Testis (tissue), 2 donors: Measurements from ENCODE around the gene VWA7.

Source experiments
- CTCF ChIP-seq, 3 experiments: fragments of 450-650 bp in 2 of 3; fragments of 200-600 bp in 1 of 3; sonication (generic) in 1 of 3; IDR thresholded peaks; one replicate each; pipeline ENCODE4 v1.5.1; 2016 to 2019; ENCODE audit warnings: antibody characterized with exemption in 3 of 3, mild to moderate bottlenecking in 2 of 3, moderate library complexity in 1 of 3
- POLR2A ChIP-seq: fragments of 450-650 bp; IDR thresholded peaks from one replicate; pipeline ENCODE4 v1.6.1; 2017; ENCODE audit warnings: antibody characterized with exemption, mild to moderate bottlenecking, moderate library complexity

GRCh38 chr6:31723980-31724691 is 53.0 kb downstream of the VWA7 start:
- no peak for TF ChIP-seq POLR2A
- TF ChIP-seq CTCF (IDR thresholded peaks at IDR 0.05) = no peak
